Fibroblast of peridontal ligament (primary cell): ENCODE data around the gene MCF2L2.
"Not testable (repeated sequence)": the region's sequence is repeated elsewhere in the genome, so short reads cannot be mapped to it uniquely, and the experiment has no call there.

ENCODE experiments used
- DNase-seq: peaks from one replicate; pipeline ENCODE4 v3.0.0-alpha.2; 2010; ENCODE audit errors: extremely low read depth

MCF2L2 gene

DNA sequence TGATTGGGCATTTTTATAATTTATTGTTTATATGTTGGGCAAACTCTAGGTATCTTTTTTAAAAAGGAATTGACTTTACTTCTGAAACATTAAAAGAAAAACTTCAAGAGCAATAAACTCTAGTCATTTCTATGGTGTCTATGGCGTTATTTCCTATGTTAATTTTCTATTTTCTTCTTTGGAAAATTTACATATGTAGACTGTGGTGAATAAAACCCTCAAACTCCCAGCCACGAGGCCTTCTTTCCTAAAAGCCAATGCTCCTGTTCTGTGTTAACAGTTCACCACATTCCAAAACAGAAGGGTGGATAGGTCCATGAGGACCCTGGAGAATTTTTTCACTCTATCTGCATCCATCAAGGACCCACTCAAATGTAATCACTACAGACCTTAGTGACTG is 219.6 kb downstream of the MCF2L2 start:
- DNase-seq: no peak

GRCh38 chr3:183208260-183208659 is 220.2 kb downstream of the MCF2L2 start:
- no peak for DNase-seq

GRCh38 chr3:183203670-183204069 is 224.7 kb downstream of the MCF2L2 start:
- no peak for DNase-seq

- DNase-seq: no peak
Observed at GRCh38 chr3:183202004-183202722, 226.3 kb downstream of the MCF2L2 start.

GRCh38 chr3:183198939-183199338 is 229.5 kb downstream of the MCF2L2 start:
- DNase-seq: no peak

GRCh38 chr3:183197734-183198133 is 230.7 kb downstream of the MCF2L2 start:
- DNase-seq: no peak

DNA sequence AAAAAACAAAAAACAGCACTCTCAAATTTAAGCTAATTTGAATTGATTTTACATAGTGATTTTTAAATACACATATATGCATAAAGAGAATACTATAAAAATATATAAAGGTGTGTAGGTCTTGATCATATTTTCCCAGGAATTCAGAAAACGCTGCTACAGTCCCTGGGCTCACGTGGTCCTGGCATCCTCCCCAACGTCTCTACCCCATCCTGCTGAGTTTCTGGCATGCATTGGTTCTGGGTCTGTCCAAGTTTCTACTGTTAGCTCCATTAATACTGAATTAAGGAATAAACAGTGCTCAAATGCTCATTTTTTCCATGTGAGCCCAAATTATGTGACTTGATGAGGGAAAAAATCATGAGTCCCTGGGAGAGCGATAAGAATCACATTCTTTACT is 233.2 kb downstream of the MCF2L2 start:
- no peak for DNase-seq

GRCh38 chr3:183193762-183194689 is 234.4 kb downstream of the MCF2L2 start:
- no peak for DNase-seq

GRCh38 chr3:183192650-183193300 is 235.6 kb downstream of the MCF2L2 start:
- DNase-seq: no peak

DNA sequence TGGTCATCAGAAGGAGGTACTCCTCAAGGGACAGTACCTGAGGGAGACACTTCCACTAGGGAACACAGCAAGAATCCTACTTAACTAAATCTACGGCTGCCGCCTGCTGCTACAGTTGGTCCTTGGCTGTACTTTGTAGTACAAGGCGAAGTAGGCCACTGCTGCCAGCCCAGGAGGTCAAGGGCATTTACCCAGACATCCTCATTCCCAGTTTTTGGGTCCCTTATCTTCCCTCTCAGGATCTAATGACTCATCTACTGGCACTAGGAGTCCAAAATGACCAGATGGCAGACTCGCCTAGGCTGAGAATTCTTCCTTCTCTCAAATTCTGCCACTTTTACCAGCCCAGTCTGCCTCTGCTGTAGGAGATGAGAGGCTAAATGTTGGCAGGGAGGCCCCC is 238.8 kb downstream of the MCF2L2 start:
- DNase-seq: no peak

DNA sequence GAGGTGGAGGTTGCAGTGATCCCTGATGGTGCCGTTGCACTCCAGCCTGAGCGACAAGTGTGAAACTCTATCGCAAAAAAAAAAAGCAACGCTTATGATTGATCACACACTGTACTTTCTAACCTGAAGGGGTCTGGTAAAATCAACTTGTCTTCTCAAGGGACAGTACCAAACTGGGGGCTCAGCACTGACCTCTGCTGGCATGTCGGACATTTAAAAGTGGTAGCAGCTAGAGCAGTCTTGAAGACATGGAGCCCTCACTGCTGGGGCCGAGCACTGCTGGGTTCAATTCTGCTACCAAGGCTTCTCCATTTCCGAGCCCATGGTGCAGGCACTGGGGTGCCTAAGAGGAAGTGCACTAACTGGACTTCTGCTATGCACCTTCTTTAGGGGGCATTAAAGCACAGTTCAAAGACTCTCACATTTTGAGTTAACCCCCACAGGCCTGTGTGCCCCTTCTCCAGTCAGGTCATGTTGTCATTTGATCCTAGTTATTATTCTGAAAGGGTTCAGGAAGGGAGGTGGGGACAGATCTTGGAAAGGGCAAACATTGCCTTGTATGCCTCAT is 239.4 kb downstream of the MCF2L2 start:
- DNase-seq: no peak

- peak; percentile 78 for DNase-seq
Observed at GRCh38 chr3:183185696-183186095, 242.7 kb downstream of the MCF2L2 start.

- DNase-seq: no peak
Observed at GRCh38 chr3:183182732-183183610, 245.4 kb downstream of the MCF2L2 start.

GRCh38 chr3:183182073-183182472 is 246.3 kb downstream of the MCF2L2 start:
- DNase-seq: no peak

DNA sequence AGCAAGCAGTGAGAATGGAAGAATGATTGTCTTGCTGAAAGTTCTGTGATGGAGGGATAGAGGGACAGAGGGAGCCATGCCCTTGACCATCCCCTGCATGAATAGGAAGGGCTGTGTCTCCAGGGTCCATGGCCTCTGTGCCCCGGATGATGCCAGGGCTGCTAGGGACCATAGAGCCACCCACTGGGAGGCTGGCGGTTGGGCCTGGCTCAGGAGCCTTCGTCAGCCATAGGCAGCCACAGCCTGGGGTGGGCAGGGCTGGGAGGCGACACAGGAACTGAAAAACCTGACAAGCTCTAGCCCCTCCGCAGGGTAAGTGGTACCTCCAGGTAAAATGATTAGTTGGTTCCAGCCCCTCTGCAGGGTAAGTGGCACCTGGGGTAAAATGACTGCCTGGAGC is 246.8 kb downstream of the MCF2L2 start:
- no peak for DNase-seq

GRCh38 chr3:183180784-183181295 is 247.6 kb downstream of the MCF2L2 start:
- DNase-seq: no peak

GRCh38 chr3:183180110-183180783 is 248.2 kb downstream of the MCF2L2 start:
- no peak for DNase-seq

GRCh38 chr3:183179550-183179908 is 248.9 kb downstream of the MCF2L2 start:
- not testable (repeated sequence) for DNase-seq

DNA sequence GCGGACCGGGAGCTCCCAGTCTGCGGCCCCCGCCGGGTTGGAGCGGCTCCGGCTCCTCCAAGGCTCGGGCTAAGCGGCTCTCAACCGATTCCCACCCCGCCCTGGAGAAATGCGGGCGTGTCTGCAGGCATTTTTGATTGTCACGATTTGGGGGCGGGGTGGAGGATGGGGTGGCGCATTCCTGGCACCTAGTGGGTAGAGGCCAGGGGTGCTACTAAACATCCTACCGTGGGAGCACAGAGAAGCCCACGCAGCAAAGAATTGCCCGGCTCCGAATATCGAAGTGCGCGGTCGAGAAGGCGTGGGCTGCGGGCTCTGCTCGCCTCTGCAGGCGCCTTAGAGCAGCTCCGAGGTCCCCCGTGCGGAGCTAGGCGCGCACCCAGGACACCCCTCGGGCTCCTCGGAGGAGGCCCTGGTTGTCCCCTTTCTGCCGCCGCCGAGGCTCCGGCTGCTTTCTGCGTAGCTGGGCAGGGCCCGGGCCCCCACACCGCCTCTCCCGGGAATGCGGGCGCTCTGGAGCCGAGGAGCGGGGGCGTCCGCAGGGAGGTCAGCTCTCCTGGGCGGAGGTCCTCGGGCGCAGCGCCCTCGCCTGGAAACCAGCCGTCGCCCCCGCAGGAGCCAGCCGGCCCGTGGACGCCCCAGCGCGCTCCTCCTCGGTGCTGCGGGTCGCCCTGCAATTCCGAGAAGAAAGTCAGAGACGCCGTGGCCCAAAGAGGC is 249.4 kb downstream of the MCF2L2 start:
- no peak for DNase-seq

GRCh38 chr3:183178512-183178832 is 249.9 kb downstream of the MCF2L2 start:
- DNase-seq: no peak
